Rectal smooth muscle tissue (tissue), 1 donor: ENCODE data around the gene LINGO4.

Experiments used
- H3K27ac ChIP-seq: one replicate; pipeline ENCODE4 v1.7.0; 2013; ENCODE audit warnings: low read depth, low read length, inconsistent platforms
- H3K27me3 ChIP-seq: one replicate; pipeline ENCODE4 v1.7.0; 2013; ENCODE audit warnings: low read length; ENCODE audit not compliant: control insufficient read depth, insufficient read depth
- H3K36me3 ChIP-seq: one replicate; pipeline ENCODE4 v1.7.0; 2013; ENCODE audit warnings: low read length; ENCODE audit not compliant: control insufficient read depth, insufficient read depth
- H3K4me1 ChIP-seq: one replicate; pipeline ENCODE4 v1.7.0; 2013; ENCODE audit warnings: low read length; ENCODE audit not compliant: control insufficient read depth, insufficient read depth
- H3K4me3 ChIP-seq: one replicate; pipeline ENCODE4 v1.7.0; 2013; ENCODE audit warnings: low read length
- H3K9ac ChIP-seq: one replicate; pipeline ENCODE4 v1.7.0; 2013; ENCODE audit warnings: low read length

Gene LINGO4, protein sequence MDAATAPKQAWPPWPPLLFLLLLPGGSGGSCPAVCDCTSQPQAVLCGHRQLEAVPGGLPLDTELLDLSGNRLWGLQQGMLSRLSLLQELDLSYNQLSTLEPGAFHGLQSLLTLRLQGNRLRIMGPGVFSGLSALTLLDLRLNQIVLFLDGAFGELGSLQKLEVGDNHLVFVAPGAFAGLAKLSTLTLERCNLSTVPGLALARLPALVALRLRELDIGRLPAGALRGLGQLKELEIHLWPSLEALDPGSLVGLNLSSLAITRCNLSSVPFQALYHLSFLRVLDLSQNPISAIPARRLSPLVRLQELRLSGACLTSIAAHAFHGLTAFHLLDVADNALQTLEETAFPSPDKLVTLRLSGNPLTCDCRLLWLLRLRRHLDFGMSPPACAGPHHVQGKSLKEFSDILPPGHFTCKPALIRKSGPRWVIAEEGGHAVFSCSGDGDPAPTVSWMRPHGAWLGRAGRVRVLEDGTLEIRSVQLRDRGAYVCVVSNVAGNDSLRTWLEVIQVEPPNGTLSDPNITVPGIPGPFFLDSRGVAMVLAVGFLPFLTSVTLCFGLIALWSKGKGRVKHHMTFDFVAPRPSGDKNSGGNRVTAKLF

DNA sequence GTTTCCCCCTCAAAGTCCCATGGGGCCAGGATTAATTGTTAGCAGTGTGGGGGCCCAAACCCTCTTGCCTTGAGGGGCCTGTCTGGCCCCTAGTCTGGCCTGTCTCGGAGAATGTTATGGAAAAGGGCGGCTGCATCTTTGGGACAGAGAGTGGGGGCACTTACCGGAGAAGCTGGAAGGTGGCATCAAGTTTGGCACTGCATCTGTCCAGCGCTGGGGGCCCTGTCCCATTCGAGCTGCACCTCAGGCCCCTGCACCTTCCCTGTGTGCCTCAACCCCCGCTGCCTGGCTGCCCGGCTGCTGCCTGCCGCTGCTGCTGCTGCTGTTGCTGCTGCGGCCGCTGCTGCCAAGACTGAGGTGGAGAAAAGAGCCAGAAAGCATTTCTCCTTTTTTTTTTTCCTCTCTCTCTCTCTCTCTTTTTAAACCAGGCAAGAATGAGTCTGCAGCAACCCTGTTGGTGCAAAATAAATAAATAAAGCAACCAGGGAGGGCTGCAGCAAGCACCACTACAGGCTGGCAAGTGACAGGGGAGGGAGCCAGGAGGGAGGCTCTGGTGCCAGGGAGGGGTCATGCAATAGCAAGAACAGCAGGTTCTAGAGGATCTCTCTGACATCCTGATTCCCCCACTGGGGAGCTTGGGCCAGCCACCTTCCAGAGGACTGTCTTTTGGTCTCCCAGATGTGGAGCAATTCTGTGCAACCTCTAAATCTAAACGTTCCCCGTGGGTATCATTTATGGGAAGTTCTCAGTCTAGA lies at the start of gene LINGO4:
Gene LINGO4, minus strand, starts transcription at position 354 of the 755 bp plus-strand sequence. CDS start 2,715 bp downstream, outside the sequence.
- H3K27me3 ChIP-seq, result no peaks in the 10 kb centered on the region
- H3K27ac ChIP-seq, result no peak within 1 kb of the TSS

DNA sequence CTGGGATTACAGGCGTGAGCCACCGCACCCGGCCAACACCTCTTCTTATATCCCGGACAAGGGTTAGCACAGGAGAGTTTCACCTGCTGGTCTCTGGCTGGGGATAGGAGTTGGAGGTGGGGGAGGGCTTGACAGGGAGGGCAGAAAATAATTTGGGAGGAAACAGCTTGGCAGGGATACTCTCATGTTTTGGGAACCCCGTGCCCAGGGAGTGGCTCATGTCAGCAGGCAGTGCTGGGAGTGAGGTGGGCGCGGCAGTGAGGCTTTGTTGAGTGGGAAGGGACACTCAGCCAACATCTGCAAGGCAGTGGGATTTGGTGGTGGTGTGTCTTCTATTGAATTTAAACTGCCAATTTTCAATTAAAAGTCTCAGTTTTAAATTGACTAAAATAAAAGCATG lies 49.4 kb upstream of the LINGO4 start:
- Histone ChIP-seq H3K27ac (no peak overlapping the region), H3K27me3 (peaks cover 3% of the 10 kb centered on the region), H3K4me1 (no peaks in the 10 kb centered on the region), H3K9ac (no peak overlapping the region), H3K36me3 (no peaks in the 10 kb centered on the region), H3K4me3 (no peak overlapping the region)

More for the DNA sequence above, at the start of gene LINGO4:
- H3K9ac ChIP-seq, result no peak within 1 kb of the TSS
- H3K36me3 ChIP-seq, result no peaks in the 10 kb centered on the region
- no peaks in the 10 kb centered on the region for H3K4me1 ChIP-seq
- H3K4me3 ChIP-seq, result no peak within 1 kb of the TSS

DNA sequence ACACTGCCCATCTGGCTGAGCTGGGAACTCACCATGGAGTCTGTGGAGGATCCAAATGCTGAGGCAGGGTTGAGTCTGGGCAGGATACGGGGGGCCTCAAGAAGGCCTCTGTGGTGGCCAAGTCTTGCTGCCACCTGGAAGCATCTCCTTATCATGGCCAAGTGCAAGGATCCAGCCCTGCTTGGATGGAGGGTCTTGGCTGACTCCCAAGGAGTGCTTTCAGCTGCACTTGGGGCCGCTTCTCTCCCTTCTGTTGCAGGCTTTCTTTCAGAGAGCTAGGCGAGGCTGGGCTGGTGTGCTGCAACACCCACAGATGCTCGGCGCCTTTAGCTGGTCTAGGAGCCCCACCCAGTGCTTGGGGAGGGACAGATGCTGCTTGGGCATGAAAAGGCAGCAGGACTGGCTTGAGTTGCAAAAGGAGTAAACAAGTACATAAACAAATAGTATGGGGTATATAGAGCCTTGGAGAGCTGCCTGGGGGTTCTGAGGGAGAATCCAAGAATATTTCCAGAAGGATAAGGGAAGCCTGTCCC lies 48.3 kb upstream of the LINGO4 start, which contains the start of gene THEM5:
Gene THEM5, minus strand, starts transcription at position 302 of the 533 bp plus-strand sequence. Its CDS starts 147 bp downstream, at position 155.
- no peak within 1 kb of the TSS for H3K9ac ChIP-seq
- peaks cover 3% of the 10 kb centered on the region for H3K27me3 ChIP-seq
- no peaks in the 10 kb centered on the region for H3K4me1 ChIP-seq
- no peaks in the 10 kb centered on the region for H3K36me3 ChIP-seq
- no peak within 1 kb of the TSS for H3K27ac ChIP-seq
- no peak within 1 kb of the TSS for H3K4me3 ChIP-seq

DNA sequence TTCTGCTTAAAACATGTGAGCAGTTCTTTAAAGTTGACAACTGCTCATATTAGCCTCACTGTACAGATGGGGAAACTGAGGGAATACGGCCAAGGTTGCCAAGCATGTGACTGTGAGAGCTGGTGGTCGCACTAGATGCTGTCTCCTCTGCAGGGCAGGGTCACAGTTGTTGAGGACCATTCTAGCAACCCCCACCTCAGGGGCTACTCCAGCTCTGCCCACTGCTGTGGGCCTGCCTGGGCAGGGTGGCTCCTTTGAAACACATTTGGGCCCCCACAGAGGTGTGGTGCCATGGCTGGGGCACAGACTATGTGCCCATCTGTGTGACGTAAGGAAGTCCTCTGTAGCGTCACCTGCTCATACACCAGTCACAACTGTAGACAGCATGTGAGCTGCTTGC lies 47.5 kb upstream of the LINGO4 start:
- H3K27me3 ChIP-seq, result peaks cover 3% of the 10 kb centered on the region
- H3K4me3 ChIP-seq, result no peak overlapping the region
- no peak overlapping the region for H3K27ac ChIP-seq
- H3K4me1 ChIP-seq, result no peaks in the 10 kb centered on the region
- H3K36me3 ChIP-seq, result no peaks in the 10 kb centered on the region
- H3K9ac ChIP-seq, result no peak overlapping the region

DNA sequence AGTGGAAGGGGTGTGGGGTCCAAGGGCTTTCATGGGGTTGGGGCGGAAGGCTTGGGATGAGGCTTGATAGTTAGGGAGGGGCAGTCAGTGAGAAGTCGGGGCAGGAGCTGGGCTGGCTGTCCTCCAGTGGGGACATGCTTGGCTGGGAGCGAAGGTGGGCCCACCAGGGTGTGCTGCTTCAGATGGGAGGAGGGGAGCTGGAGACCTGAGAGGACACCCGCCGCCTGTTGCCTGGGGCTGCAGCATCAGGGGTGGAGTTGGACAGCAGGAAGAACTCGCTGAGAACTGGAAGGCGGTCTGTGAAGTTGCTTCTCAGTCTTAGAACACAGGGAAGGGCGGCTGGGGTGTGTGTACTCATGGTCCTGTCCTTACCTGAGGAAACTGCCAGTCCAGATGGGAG lies 46.7 kb upstream of the LINGO4 start:
- Histone ChIP-seq H3K4me1 (no peaks in the 10 kb centered on the region), H3K36me3 (no peaks in the 10 kb centered on the region), H3K4me3 (no peak overlapping the region), H3K27ac (no peak overlapping the region), H3K9ac (no peak overlapping the region), H3K27me3 (peaks cover 3% of the 10 kb centered on the region)

DNA sequence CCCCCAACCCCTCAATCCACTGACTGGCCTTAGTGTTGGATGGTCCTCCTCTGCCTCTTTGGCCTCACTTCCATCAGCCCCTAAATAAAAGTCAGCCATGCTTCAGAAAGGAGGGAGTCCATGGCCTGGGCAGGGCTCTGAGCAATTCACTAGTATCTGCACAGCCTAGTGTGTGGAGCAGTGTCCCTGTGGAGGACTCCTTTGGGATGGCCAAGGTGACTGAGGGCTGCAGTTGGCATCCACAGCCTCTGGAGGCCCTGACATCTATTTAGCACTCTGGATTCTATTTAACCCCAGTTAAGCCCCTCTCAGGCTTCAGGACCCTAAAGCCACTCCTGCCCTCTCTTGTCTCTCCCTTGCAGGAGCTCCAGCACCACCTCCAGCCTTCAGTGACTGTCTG lies 44.7 kb upstream of the LINGO4 start:
- H3K9ac ChIP-seq, result no peak overlapping the region
- no peaks in the 10 kb centered on the region for H3K4me1 ChIP-seq
- H3K27me3 ChIP-seq, result peaks cover 3% of the 10 kb centered on the region
- no peak overlapping the region for H3K4me3 ChIP-seq
- H3K27ac ChIP-seq, result no peak overlapping the region
- H3K36me3 ChIP-seq, result no peaks in the 10 kb centered on the region

DNA sequence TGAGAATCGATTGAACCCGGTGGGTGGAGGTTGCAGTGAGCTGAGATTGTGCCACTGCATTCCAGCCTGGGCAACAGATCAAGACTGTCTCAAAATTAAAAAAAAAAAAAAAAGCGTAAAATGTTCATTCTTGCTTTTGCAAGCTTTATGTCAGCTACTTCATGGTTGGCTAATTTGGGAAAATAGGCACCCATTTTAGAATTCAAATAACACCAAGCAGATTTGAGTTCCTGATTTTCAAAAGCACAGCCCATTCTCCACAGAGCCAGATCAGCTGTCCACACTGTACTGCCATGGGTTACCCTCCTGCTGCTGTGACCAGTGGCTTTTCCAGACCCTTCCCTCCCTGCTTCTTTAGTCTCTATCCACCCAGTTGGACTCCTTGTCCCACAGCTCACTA lies 43.9 kb upstream of the LINGO4 start:
- Histone ChIP-seq H3K27ac (no peak overlapping the region), H3K4me1 (no peaks in the 10 kb centered on the region), H3K36me3 (no peaks in the 10 kb centered on the region), H3K27me3 (peaks cover 3% of the 10 kb centered on the region), H3K9ac (no peak overlapping the region), H3K4me3 (no peak overlapping the region)

DNA sequence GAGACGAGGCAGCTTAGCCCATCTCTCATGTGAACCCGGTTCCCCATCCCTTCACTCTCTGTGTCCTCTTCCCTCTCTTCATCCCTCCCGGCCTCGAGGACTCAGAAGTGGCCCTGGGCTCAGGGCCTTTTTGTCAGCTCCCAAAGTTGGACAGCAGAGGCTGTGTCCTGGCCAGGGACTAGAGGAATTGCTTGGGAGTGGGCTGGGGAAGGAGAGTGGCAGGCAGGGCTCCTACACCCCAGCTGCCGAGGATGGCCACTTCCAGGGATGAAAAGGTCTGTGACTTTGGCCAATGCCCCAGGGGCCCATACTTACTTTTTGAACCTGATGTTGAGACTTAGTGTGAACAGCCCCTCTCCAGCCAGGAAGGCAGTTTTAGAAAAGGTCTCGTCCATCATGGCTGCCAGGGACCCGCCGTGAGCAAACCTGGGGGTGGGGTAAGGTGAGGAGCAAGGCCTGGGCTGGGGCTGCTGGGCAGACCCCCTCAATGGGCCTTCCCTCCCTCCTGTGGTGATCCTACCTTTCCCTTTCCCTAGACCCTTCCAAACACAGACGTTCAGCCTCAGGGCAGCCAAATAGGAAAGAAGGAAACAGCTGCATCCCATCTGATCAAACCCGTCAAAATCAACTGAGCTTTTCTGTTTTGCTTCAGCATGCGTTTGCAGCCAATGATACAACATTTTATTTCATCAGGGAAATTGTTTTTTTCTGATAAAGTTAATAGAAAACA lies 42.8 kb upstream of the LINGO4 start:
- Histone ChIP-seq H3K36me3 (no peaks in the 10 kb centered on the region), H3K27ac (no peak overlapping the region), H3K4me3 (no peak overlapping the region), H3K27me3 (peaks cover 3% of the 10 kb centered on the region), H3K4me1 (no peaks in the 10 kb centered on the region), H3K9ac (no peak overlapping the region)

DNA sequence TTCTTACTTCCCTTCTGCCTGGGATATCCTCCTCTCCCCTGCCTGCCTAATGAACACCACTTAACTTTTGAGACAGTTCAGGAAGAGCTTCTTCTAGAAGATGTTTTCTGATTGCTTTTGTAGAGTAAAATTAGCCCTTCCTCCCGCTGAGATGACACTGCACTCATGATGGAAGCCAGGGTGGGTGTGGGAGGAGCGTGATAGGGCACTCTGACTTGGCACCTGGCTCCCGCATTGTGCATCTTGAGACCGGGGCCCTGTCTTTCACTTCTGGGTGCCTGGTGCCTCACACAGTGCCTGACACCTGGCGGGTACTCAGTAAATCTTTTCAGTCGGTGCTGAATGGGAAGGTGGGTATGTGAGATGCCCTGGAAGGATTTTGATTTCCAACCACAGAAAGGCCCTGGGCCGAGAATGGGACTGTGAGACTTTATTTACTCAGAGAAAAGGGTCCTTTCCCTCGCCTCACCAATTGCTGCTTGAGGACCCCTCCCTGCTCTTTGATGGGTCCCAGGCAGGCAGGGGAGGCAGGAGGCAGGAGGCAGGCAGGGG lies 41.5 kb upstream of the LINGO4 start:
- Histone ChIP-seq H3K4me3 (no peak overlapping the region), H3K27ac (no peak overlapping the region), H3K4me1 (no peaks in the 10 kb centered on the region), H3K9ac (no peak overlapping the region), H3K27me3 (no peaks in the 10 kb centered on the region), H3K36me3 (no peaks in the 10 kb centered on the region)

DNA sequence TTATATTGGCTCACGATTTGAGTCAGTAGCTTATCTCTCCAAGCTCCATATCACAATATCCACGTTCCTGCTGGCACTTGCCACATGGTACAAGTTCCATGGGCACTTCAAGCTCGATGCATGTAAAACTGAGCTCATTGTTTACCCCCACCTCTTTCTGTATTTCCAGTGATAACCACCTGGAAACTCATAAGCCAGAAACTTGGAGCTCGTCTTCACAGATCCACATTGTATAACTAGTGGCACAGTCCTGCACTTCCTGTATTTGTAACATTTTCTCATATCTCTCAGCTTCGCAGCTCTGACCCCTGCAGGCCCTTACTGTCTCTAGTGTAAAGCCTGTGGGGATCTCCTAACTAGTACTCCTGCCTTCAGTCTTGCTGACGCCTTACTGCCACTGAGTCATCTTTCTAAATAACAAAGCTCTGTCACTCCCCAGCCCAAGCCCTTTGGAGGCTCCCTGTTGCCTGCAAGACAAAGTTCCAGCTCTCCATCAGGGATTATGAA lies 40.9 kb upstream of the LINGO4 start:
- no peaks in the 10 kb centered on the region for H3K4me1 ChIP-seq
- no peaks in the 10 kb centered on the region for H3K27me3 ChIP-seq
- no peaks in the 10 kb centered on the region for H3K36me3 ChIP-seq
- H3K9ac ChIP-seq, result no peak overlapping the region
- no peak overlapping the region for H3K4me3 ChIP-seq
- H3K27ac ChIP-seq, result no peak overlapping the region

DNA sequence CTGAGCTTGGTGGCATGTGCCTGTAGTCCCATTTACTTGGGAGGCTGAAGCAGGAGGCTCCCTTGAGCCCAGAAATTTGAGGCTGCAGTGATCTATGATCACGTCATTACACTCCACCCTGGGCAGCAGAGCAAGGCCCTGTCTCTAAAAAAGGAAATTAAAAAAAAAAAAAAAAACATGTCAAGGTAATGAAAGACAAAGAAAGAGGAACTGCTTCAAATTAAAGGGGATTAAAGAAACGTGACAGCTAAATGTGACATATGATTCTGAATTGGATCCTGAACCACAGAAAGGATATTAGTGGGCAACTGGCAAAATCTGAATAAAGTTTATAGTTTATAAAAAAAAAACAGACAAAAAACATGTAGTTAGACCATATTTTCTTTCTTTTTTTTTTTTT lies 38.2 kb upstream of the LINGO4 start:
- Histone ChIP-seq H3K36me3 (no peaks in the 10 kb centered on the region), H3K9ac (no peak overlapping the region), H3K4me1 (no peaks in the 10 kb centered on the region), H3K4me3 (no peak overlapping the region), H3K27ac (no peak overlapping the region), H3K27me3 (peaks cover 10% of the 10 kb centered on the region)
